ENCODE data around the gene MAPT. TPM values are rescaled to one million over a fixed set of nuclear protein-coding genes. Genes with fewer than 3 reads are reported as not detected.

MAPT gene
- total RNA-seq, 4 donors from 2014 or later: 0.44 to 12.2 (median 3.3) TPM

DNA sequence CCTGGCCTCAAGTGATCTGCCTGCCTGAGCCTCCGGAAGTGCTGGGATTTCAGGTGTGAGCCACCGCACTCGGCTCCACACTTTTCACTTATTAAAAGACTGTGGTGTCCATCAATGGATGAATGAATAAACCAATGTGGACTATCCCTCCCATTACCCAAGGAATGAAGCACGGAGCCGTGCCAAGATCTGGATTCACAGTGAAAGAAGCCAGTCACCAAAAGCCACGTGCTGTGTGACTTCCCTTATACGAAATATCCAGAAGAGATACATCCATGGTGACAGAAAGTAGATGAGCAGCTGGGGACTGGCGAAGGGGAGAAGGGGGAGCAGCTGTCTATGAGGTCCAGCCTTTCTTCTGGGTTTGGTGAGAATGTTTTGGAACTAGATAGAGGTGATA is 56.5 kb downstream of the MAPT start:
- no peak for DNase-seq
- no peaks in the 10 kb centered on the region for H3K9me3 ChIP-seq
- intact Hi-C loops (cut with DNase I): loop anchor here (10.0 kb wide), 1 partner anchor 66 kb away; no protein-coding TSS in a partner anchor

DNA sequence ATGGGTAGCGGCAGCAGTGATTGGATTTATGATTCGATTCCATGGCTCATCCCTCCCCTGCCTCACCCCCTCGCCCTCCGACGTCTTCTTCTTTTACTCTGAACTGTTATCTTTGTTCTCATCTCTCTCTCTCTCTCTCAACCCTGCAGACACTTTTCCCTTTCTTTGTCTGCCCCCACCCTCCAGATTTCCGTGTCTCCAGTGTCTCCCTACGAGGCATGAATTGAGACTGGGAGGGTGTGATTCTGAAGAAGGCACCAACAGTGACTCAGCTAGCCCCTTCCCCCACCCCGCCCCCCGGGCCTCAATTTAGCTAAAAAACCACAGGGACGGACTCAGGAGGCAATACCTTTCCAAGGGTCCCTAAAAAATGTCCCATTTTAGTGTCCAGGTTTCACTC is 57.0 kb downstream of the MAPT start:
- Histone ChIP-seq H3K9me3 (no peaks in the 10 kb centered on the region), H3K4me1 (peaks cover 0 to 30% (median 11%) of the 10 kb centered on the region in 3 donors), H3K4me3 (no peak overlapping the region), H3K27ac (no peak overlapping the region), H3K36me3 (no peaks in the 10 kb centered on the region), H3K27me3 (peaks cover 0 to 22% (median 0%) of the 10 kb centered on the region in 4 donors)
- TF ChIP-seq, protein P1, sequence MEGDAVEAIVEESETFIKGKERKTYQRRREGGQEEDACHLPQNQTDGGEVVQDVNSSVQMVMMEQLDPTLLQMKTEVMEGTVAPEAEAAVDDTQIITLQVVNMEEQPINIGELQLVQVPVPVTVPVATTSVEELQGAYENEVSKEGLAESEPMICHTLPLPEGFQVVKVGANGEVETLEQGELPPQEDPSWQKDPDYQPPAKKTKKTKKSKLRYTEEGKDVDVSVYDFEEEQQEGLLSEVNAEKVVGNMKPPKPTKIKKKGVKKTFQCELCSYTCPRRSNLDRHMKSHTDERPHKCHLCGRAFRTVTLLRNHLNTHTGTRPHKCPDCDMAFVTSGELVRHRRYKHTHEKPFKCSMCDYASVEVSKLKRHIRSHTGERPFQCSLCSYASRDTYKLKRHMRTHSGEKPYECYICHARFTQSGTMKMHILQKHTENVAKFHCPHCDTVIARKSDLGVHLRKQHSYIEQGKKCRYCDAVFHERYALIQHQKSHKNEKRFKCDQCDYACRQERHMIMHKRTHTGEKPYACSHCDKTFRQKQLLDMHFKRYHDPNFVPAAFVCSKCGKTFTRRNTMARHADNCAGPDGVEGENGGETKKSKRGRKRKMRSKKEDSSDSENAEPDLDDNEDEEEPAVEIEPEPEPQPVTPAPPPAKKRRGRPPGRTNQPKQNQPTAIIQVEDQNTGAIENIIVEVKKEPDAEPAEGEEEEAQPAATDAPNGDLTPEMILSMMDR (IDR thresholded peaks at IDR 0.05): no peak
- TF ChIP-seq POLR2A (IDR thresholded peaks at IDR 0.05): no peak
- DNase-seq: no peak
- WGBS, 2 donors: 59 to 66% methylated on average over 9 to 10 of the region's 10 CpGs
- intact Hi-C loops (cut with DNase I): loop anchor here (10.0 kb wide), 1 partner anchor 67 kb away; no protein-coding TSS in a partner anchor

More for the DNA sequence above, 56.5 kb downstream of the MAPT start:
- H3K4me1 ChIP-seq: peaks cover 0 to 30% (median 11%) of the 10 kb centered on the region in 3 donors
- TF ChIP-seq, protein P1 (IDR thresholded peaks at IDR 0.05): no peak
- peaks cover 0 to 22% (median 0%) of the 10 kb centered on the region in 4 donors for H3K27me3 ChIP-seq
- no peak overlapping the region for H3K27ac ChIP-seq
- no peaks in the 10 kb centered on the region for H3K36me3 ChIP-seq
- WGBS, 2 donors: 79 to 83% methylated on average over 7 to 8 of the region's 8 CpGs
- H3K4me3 ChIP-seq: no peak overlapping the region

DNA sequence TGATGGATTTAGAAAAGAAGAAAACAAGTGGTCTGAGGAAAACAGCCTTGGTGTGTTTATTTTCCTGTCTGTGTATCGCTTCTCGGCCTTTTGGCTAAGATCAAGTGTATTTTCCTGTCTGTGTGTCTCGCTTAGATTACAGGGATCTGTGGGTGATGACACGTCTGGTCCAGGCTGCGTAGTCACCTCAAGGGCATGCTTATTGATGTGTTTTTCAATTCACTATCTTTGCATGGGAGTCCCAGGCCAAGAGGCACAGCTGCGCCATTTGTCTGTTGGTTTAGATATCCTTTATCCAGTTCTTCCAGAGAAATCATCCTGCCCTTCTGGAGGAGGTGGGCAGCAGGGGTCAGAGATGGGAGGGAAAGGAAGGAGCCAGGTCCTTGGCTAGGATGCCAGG is 57.6 kb downstream of the MAPT start:
- TF ChIP-seq POLR2A (IDR thresholded peaks at IDR 0.05): no peak
- TF ChIP-seq, protein P1 (IDR thresholded peaks at IDR 0.05): no peak
- Histone ChIP-seq H3K4me1 (peaks cover 0 to 30% (median 11%) of the 10 kb centered on the region in 3 donors), H3K27ac (no peak overlapping the region), H3K27me3 (peaks cover 0 to 22% (median 0%) of the 10 kb centered on the region in 4 donors), H3K9me3 (no peaks in the 10 kb centered on the region), H3K4me3 (no peak overlapping the region), H3K36me3 (no peaks in the 10 kb centered on the region)
- no peak for DNase-seq
- 54 to 86% methylated on average over 6 of the region's 6 CpGs for WGBS, 2 donors
- intact Hi-C loops (cut with DNase I): loop anchor here (10.0 kb wide), 1 partner anchor 67 kb away; no protein-coding TSS in a partner anchor

DNA sequence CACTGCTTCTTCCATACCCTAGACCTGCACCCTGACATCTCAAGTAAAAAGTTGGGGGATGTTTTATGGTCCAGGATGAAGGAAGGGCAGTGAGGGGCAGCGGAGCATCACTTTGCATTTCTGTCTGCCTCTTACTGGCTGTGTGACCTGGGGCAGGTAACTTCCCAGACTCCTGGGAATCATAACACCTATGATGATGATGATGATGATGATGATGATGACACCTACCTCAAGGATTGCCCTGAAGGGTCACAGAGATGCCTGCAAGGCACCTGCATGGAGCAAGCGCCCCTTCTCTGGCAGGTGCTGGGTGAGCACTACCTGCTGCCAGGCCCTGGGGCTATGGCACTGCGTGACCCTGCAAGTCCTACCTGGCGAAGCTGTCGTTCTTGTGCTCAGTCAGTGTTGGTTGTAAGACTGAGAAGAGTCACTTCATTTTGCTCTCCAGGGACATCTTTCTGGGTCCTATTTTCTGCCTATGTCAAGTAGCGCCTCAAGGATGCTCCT is 58.5 kb downstream of the MAPT start:
- DNase-seq: no peak
- peaks cover 0 to 22% (median 0%) of the 10 kb centered on the region in 4 donors for H3K27me3 ChIP-seq
- 75 to 100% methylated on average over 1 to 4 of the region's 6 CpGs for WGBS, 2 donors
- no peak overlapping the region for H3K4me3 ChIP-seq
- TF ChIP-seq, protein P1 (IDR thresholded peaks at IDR 0.05): no peak
- TF ChIP-seq POLR2A (IDR thresholded peaks at IDR 0.05): no peak
- no peak overlapping the region for H3K27ac ChIP-seq
- peaks cover 0 to 30% (median 11%) of the 10 kb centered on the region in 3 donors for H3K4me1 ChIP-seq
- H3K9me3 ChIP-seq: no peaks in the 10 kb centered on the region
- intact Hi-C loops (cut with DNase I): loop anchor here (10.0 kb wide), 1 partner anchor 68 kb away; no protein-coding TSS in a partner anchor
- H3K36me3 ChIP-seq: no peaks in the 10 kb centered on the region

DNA sequence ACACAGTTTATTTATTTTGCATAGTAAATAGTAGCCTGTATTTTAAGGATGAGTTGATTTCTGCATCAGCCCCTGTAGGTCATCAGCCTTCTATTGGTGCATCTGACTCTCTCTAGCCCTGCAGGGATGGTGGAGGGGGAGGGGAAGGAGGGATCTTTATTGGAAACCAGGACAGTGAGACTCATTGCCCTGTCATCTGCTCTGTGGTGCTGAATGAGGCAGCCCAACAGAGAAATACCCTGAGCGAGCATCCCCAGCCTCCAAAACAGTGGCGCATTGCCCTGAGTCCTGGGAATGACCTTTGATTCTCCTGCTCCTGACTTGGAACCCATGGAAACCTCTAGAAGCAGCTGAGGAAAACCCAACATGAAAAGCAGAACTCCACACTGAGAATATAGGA is 59.2 kb downstream of the MAPT start:
- Histone ChIP-seq H3K27me3 (peaks cover 0 to 22% (median 0%) of the 10 kb centered on the region in 4 donors), H3K4me1 (peaks cover 0 to 23% (median 8%) of the 10 kb centered on the region in 3 donors), H3K36me3 (no peaks in the 10 kb centered on the region), H3K9me3 (no peaks in the 10 kb centered on the region), H3K4me3 (no peak overlapping the region), H3K27ac (no peak overlapping the region)
- 100% methylated on average over 2 of the region's 2 CpGs; no CpG with 5 or more reads in 1 of the 2 donors for WGBS, 2 donors
- TF ChIP-seq, protein P1 (IDR thresholded peaks at IDR 0.05): no peak
- no peak for TF ChIP-seq POLR2A (IDR thresholded peaks at IDR 0.05)
- intact Hi-C loops (cut with DNase I): loop anchor here (10.0 kb wide), 1 partner anchor 69 kb away; no protein-coding TSS in a partner anchor
- DNase-seq: no peak
